Endothelial cell of umbilical vein (primary cell): ENCODE data around the gene PLEKHM2. TPM values are rescaled to one million over a fixed set of nuclear protein-coding genes. Genes with fewer than 3 reads are reported as not detected.

Experiments
- BruUV-seq: library from RNA; stranded (reverse); fragments of 400-500 nt; replicated peaks from 2 replicates; lab custom pipeline; 2021; lab: Mats Ljungman, UMichigan
- CTCF ChIA-PET: fragments of 300-600, 350-600 bp; sonication (Branson Sonifier 250); formaldehyde crosslinking; loops from one replicate; lab custom pipeline; 2021; ENCODE audit warnings: antibody characterized with exemption, inconsistent platforms; lab: Charles Lee
- POLR2A ChIA-PET: fragments of 300-600, 350-600 bp; sonication (Branson Sonifier 250); formaldehyde crosslinking; loops from one replicate; lab custom pipeline; 2021; ENCODE audit warnings: antibody characterized with exemption, inconsistent platforms; lab: Charles Lee
- DNase-seq: peaks from one replicate; pipeline ENCODE4 v3.0.0-alpha.2; 2011; ENCODE audit warnings: low read depth, low spot score
- FAIRE-seq: peaks from 2 replicates; lab custom pipeline; 2011; peaks lifted over from hg19 to GRCh38; lab: Jason Lieb, UNC
- H2AFZ ChIP-seq: 2 replicates; pipeline ENCODE4 v1.6.0; 2012; ENCODE audit warnings: low read depth, low read length, control low read depth, inconsistent platforms
- H3K27ac ChIP-seq: 2 replicates; pipeline ENCODE4 v1.5.1; 2011; ENCODE audit warnings: low read depth, mild to moderate bottlenecking, control low read depth, low read length, moderate library complexity; ENCODE audit not compliant: insufficient read depth
- H3K27me3 ChIP-seq, 2 experiments: 2 replicates each; pipeline versions ENCODE4 v1.6.0 to v1.6.1; 2011; ENCODE audit warnings: low read length in 2 of 2, mixed read lengths in 1 of 2; ENCODE audit not compliant: control insufficient read depth in 2 of 2, insufficient read depth in 2 of 2
- H3K36me3 ChIP-seq, 2 experiments: 2 replicates in 1 of 2; 3 replicates in 1 of 2; pipeline ENCODE4 v1.5.1; 2011; ENCODE audit warnings: low read length in 2 of 2, mild to moderate bottlenecking in 1 of 2, moderate library complexity in 1 of 2; ENCODE audit not compliant: control insufficient read depth in 2 of 2, insufficient read depth in 2 of 2; ENCODE audit errors: extremely low read depth in 1 of 2
- H3K4me1 ChIP-seq: 3 replicates; pipeline ENCODE4 v1.5.1; 2011; ENCODE audit warnings: mild to moderate bottlenecking, low read length; ENCODE audit not compliant: control insufficient read depth, insufficient read depth; ENCODE audit errors: extremely low read depth
- H3K4me2 ChIP-seq: 2 replicates; pipeline ENCODE4 v1.6.1; 2011; ENCODE audit warnings: low read length, control low read depth, mixed read lengths; ENCODE audit not compliant: insufficient read depth
- H3K4me3 ChIP-seq, 3 experiments: fragments of 200-600 bp in 1 of 3; sonication (generic), shearing (Covaris generic) in 1 of 3; replicated peaks in 1 of 3; 2 replicates each; pipeline ENCODE4 v1.5.1; 2011 to 2016; ENCODE audit warnings: control low read depth in 3 of 3, low read length in 3 of 3, mild to moderate bottlenecking in 2 of 3, inconsistent platforms in 1 of 3, low read depth in 1 of 3, moderate library complexity in 1 of 3; ENCODE audit not compliant: insufficient read depth in 1 of 3
- H3K79me2 ChIP-seq: 2 replicates; pipeline ENCODE4 v1.6.0; 2012; ENCODE audit warnings: low read length, inconsistent platforms; ENCODE audit not compliant: control insufficient read depth, insufficient read depth
- H3K9ac ChIP-seq: replicated peaks from 2 replicates; pipeline ENCODE3; 2011; ENCODE audit warnings: low read length, control low read depth; ENCODE audit not compliant: insufficient read depth; ENCODE audit errors: extremely low read depth
- H3K9me1 ChIP-seq: replicated peaks from 3 replicates; pipeline ENCODE4 v1.6.0; 2011; ENCODE audit warnings: mild to moderate bottlenecking, low read length; ENCODE audit not compliant: control insufficient read depth, insufficient read depth; ENCODE audit errors: extremely low read depth
- H3K9me3 ChIP-seq: replicated peaks from 2 replicates; pipeline ENCODE4 v1.5.1; 2012; ENCODE audit warnings: low read length, inconsistent platforms; ENCODE audit not compliant: control insufficient read depth, insufficient read depth
- H4K20me1 ChIP-seq: replicated peaks from 2 replicates; pipeline ENCODE3; 2011; ENCODE audit warnings: mild to moderate bottlenecking, low read length; ENCODE audit not compliant: control insufficient read depth, insufficient read depth; ENCODE audit errors: extremely low read depth
- CTCF ChIP-seq, 2 donors: IDR thresholded peaks; 1 replicate in 1 of 2; 2 replicates in 1 of 2; pipeline ENCODE4 v1.5.1; 2011; ENCODE audit warnings: low read length in 2 of 2, mild to moderate bottlenecking in 2 of 2, moderate library complexity in 2 of 2, control low read depth in 1 of 2, inconsistent platforms in 1 of 2, low read depth in 1 of 2; ENCODE audit not compliant: insufficient read depth in 1 of 2; ENCODE audit errors: extremely low read depth in 1 of 2
- EZH2 ChIP-seq: IDR thresholded peaks from 2 replicates; pipeline ENCODE4 v1.6.1; 2012; ENCODE audit warnings: borderline replicate concordance, low read depth, mild to moderate bottlenecking, moderate library complexity, low read length, inconsistent platforms; ENCODE audit not compliant: severe bottlenecking
- FOS ChIP-seq: IDR thresholded peaks from 2 replicates; pipeline ENCODE4 v1.6.1; 2011; ENCODE audit warnings: mild to moderate bottlenecking, low read length, moderate library complexity, borderline replicate concordance; ENCODE audit not compliant: insufficient read depth
- GATA2 ChIP-seq: IDR thresholded peaks from 2 replicates; pipeline ENCODE4 v1.7.0; 2011; ENCODE audit warnings: low read depth, mild to moderate bottlenecking, moderate library complexity, mixed read lengths, low read length; ENCODE audit not compliant: insufficient read length, insufficient read depth
- JUN ChIP-seq: IDR thresholded peaks from 2 replicates; pipeline ENCODE4 v1.6.1; 2011; ENCODE audit warnings: borderline replicate concordance, low read depth; ENCODE audit not compliant: insufficient read length, insufficient read depth
- MAX ChIP-seq: IDR thresholded peaks from 2 replicates; pipeline ENCODE4 v1.6.1; 2011; ENCODE audit not compliant: insufficient read depth, insufficient read length
- MYC ChIP-seq: IDR thresholded peaks from one replicate; pipeline ENCODE4 v1.6.1; 2011; ENCODE audit warnings: mild to moderate bottlenecking, low read depth, low read length
- POLR2A ChIP-seq: IDR thresholded peaks from 2 replicates; pipeline ENCODE4 v1.6.1; 2012; ENCODE audit warnings: low read depth, mild to moderate bottlenecking, control low read depth, low read length
- POLR2AphosphoS5 ChIP-seq: IDR thresholded peaks from 2 replicates; pipeline ENCODE4 v1.6.1; 2012; ENCODE audit warnings: low read depth, mild to moderate bottlenecking, control low read depth, low read length, moderate library complexity; ENCODE audit not compliant: insufficient read depth
- dilution Hi-C: fragments of 300-500 bp; cut with MboI; formaldehyde crosslinking; loops from one replicate; pipeline ENCODE4 v1.15.0; 2019; ENCODE audit warnings: low sequenced_read_pairs; ENCODE audit not compliant: extremely low pct_ligation_motif_present
- intact Hi-C: fragments of 100-400 bp; cut with micrococcal nuclease; formaldehyde crosslinking; loops from one replicate; pipeline ENCODE4 v1.10.0; 2022
- polyA plus RNA-seq, 4 experiments: library from polyadenylated mRNA; depleted of rRNA in 3 of 4; stranded (reverse) in 3 of 4; unstranded in 1 of 4; fragments of >200 nt; gene quantifications; 2 replicates each; pipeline versions ENCODE4 v1.2.1 to v1.2.3, GENCODE V29; 2011 to 2012; ENCODE audit warnings: missing spikeins in 1 of 4
- total RNA-seq: library from RNA; stranded (reverse); gene quantifications from 2 replicates; pipeline ENCODE4 v1.2.3, GENCODE V29; 2021

The PLEKHM2 gene
- total and polyA plus RNA-seq, 2 donors (not counting 3 experiments of a cell fraction or from before 2014, with no cell fraction given), result 60.6 to 67.5 TPM

- H3K27ac ChIP-seq, result no peak overlapping the region
- no peak overlapping the region for H3K4me2 ChIP-seq
- intact Hi-C loops (no loop called here), dilution Hi-C loops (no loop called here)
- BruUV-seq, result no TSS peak
- no peaks in the 10 kb centered on the region for H3K9me3 ChIP-seq
- H3K4me3 ChIP-seq, result no peak overlapping the region
- no peak for DNase-seq
- no peak overlapping the region for H2AFZ ChIP-seq
- POLR2A ChIA-PET, result no interaction called here
- H4K20me1 ChIP-seq, result peaks cover 2% of the 10 kb centered on the region
- no peaks in the 10 kb centered on the region for H3K9me1 ChIP-seq
- no peaks in the 10 kb centered on the region for H3K27me3 ChIP-seq
- no peak overlapping the region for H3K9ac ChIP-seq
- FAIRE-seq, result no peak
- peaks cover 37% of the 10 kb centered on the region for H3K79me2 ChIP-seq
- CTCF ChIA-PET, result no interaction called here
- peaks cover 4% of the 10 kb centered on the region for H3K4me1 ChIP-seq
- TF ChIP-seq MAX (no peak), MYC (no peak), FOS (no peak), POLR2A (no peak), JUN (no peak), POLR2AphosphoS5 (no peak), GATA2 (no peak)
- peaks cover 0 to 2% of the 10 kb centered on the region in 2 experiments for H3K36me3 ChIP-seq
Observed at GRCh38 chr1:15700508-15700907, 16.4 kb downstream of the PLEKHM2 start.

- Histone ChIP-seq H3K27me3 (no peaks in the 10 kb centered on the region), H3K36me3 (peaks cover 0 to 4% of the 10 kb centered on the region in 2 experiments), H3K9me1 (no peaks in the 10 kb centered on the region), H3K9ac (no peak overlapping the region), H4K20me1 (peaks cover 2% of the 10 kb centered on the region), H2AFZ (no peak overlapping the region), H3K9me3 (no peaks in the 10 kb centered on the region), H3K4me1 (peaks cover 4% of the 10 kb centered on the region), H3K79me2 (peaks cover 38% of the 10 kb centered on the region), H3K27ac (no peak overlapping the region), H3K4me2 (no peak overlapping the region), H3K4me3 (no peak overlapping the region)
- BruUV-seq, result no TSS peak
- FAIRE-seq, result no peak
- DNase-seq, result no peak
- ChIA-PET POLR2A (no interaction called here), CTCF (interaction anchor here (1.4 kb wide), 1 partner anchor 17 kb away, joined by 3 read pairs; no protein-coding TSS in a partner anchor)
- intact Hi-C loops, result no loop called here
- TF ChIP-seq GATA2, result no peak
- no peak for TF ChIP-seq MYC
- no peak for TF ChIP-seq FOS
- no peak for TF ChIP-seq POLR2AphosphoS5
- no peak for TF ChIP-seq CTCF (IDR thresholded peaks at IDR 0.05; ENCODE audit: extremely low read depth in 1 of 2, insufficient read depth in 1 of 2, low read depth in 1 of 2, low read length in 2 of 2)
- no peak for TF ChIP-seq POLR2A
- TF ChIP-seq MAX, result no peak
- no peak for TF ChIP-seq JUN
- no peak for TF ChIP-seq EZH2
- dilution Hi-C loops, result no loop called here
Observed at GRCh38 chr1:15701784-15702183, 17.7 kb downstream of the PLEKHM2 start.
